Urinary bladder (tissue), 4 donors: Measurements from ENCODE around the gene ULBP3. TPM values are rescaled to one million over a fixed set of nuclear protein-coding genes. Genes with fewer than 3 reads are reported as not detected.
"Not testable (repeated sequence)": the region's sequence is repeated elsewhere in the genome, so short reads cannot be mapped to it uniquely, and the experiment has no call there.

Source experiments
- DNase-seq: peaks from one replicate; pipeline ENCODE4 v3.0.0-alpha.2; 2015; ENCODE audit errors: extremely low spot score
- H3K27ac ChIP-seq: one replicate; pipeline ENCODE4 v1.5.1; 2013; ENCODE audit warnings: low read depth, mild to moderate bottlenecking, moderate library complexity
- H3K36me3 ChIP-seq: one replicate; pipeline ENCODE4 v1.6.1; 2013; ENCODE audit warnings: mild to moderate bottlenecking, moderate library complexity; ENCODE audit not compliant: insufficient read depth
- H3K4me1 ChIP-seq: one replicate; pipeline ENCODE4 v1.6.1; 2013; ENCODE audit warnings: mild to moderate bottlenecking, moderate library complexity; ENCODE audit not compliant: insufficient read depth
- H3K4me3 ChIP-seq: one replicate; pipeline ENCODE4 v1.5.1; 2013; ENCODE audit warnings: low read depth, low read length
- WGBS: extraction: QIAGEN DNeasy Blood & Tissue Kit; methylation state at CpG from one replicate; pipeline ENCODE4 v1.1.7; 2013; 5-methylcytosine and 5-hydroxymethylcytosine counted together
- polyA plus RNA-seq: library from polyadenylated mRNA; stranded (reverse); fragments of 200-250 nt; gene quantifications from one replicate; pipeline ENCODE4 v1.2.3, GENCODE V29; 2013
- total RNA-seq: library from RNA; depleted of rRNA; stranded (reverse); fragments of >200 nt; gene quantifications from one replicate; pipeline ENCODE4 v1.2.3, GENCODE V29; 2014
- donor health status: healthy with polysubstance abuse.
- donor health status: healthy.

ULBP3 gene
- total and polyA plus RNA-seq, 2 donors: 1.1 to 3.4 TPM

- Histone ChIP-seq H3K4me1 (peaks cover 2% of the 10 kb centered on the region), H3K36me3 (no peaks in the 10 kb centered on the region), H3K4me3 (peak overlapping the region; percentile 57), H3K27ac (no peak overlapping the region)
- WGBS: 60% methylated on average over 4 of the region's 4 CpGs
- no peak for DNase-seq
Measured at GRCh38 chr6:150068151-150068550, 770 bp downstream of the ULBP3 start.

GRCh38 chr6:150065083-150065482, 3.8 kb downstream of the ULBP3 start:
- peaks cover 2% of the 10 kb centered on the region for H3K4me1 ChIP-seq
- no peaks in the 10 kb centered on the region for H3K36me3 ChIP-seq
- no peak overlapping the region for H3K27ac ChIP-seq
- no peak overlapping the region for H3K4me3 ChIP-seq
- WGBS: 89% methylated on average over 2 of the region's 2 CpGs
- no peak for DNase-seq

GRCh38 chr6:150063640-150064039, 5.3 kb downstream of the ULBP3 start:
- no peak for DNase-seq
- WGBS: 95% methylated on average over 6 of the region's 6 CpGs
- Histone ChIP-seq H3K4me1 (peaks cover 2% of the 10 kb centered on the region), H3K36me3 (no peaks in the 10 kb centered on the region), H3K27ac (no peak overlapping the region), H3K4me3 (no peak overlapping the region)

GRCh38 chr6:150059973-150060372, 8.9 kb downstream of the ULBP3 start:
- H3K27ac ChIP-seq, DNase-seq, H3K36me3 ChIP-seq, H3K4me1 ChIP-seq, H3K4me3 ChIP-seq: not testable (repeated sequence)
- 63% methylated on average over 7 of the region's 7 CpGs for WGBS

GRCh38 chr6:150058986-150059385, 9.9 kb downstream of the ULBP3 start:
- no peaks in the 10 kb centered on the region for H3K4me1 ChIP-seq
- no peak for DNase-seq
- H3K4me3 ChIP-seq: no peak overlapping the region
- no peaks in the 10 kb centered on the region for H3K36me3 ChIP-seq
- H3K27ac ChIP-seq: no peak overlapping the region
- 92% methylated on average over 6 of the region's 6 CpGs for WGBS

- no peak for DNase-seq
- 86% methylated on average over 14 of the region's 14 CpGs for WGBS
- Histone ChIP-seq H3K27ac (no peak overlapping the region), H3K36me3 (no peaks in the 10 kb centered on the region), H3K4me1 (no peaks in the 10 kb centered on the region), H3K4me3 (no peak overlapping the region)
Measured at GRCh38 chr6:150058231-150058792, 10.6 kb downstream of the ULBP3 start.

GRCh38 chr6:150057501-150057951, 11.4 kb downstream of the ULBP3 start:
- WGBS: 83% methylated on average over 29 of the region's 29 CpGs
- Histone ChIP-seq H3K4me3 (no peak overlapping the region), H3K36me3 (no peaks in the 10 kb centered on the region), H3K27ac (no peak overlapping the region), H3K4me1 (no peaks in the 10 kb centered on the region)
- DNase-seq: no peak

- Histone ChIP-seq H3K36me3 (no peaks in the 10 kb centered on the region), H3K4me3 (no peak overlapping the region), H3K4me1 (no peaks in the 10 kb centered on the region), H3K27ac (no peak overlapping the region)
- no peak for DNase-seq
- 76% methylated on average over 4 of the region's 4 CpGs for WGBS
Measured at GRCh38 chr6:150056916-150057315, 12.0 kb downstream of the ULBP3 start.

GRCh38 chr6:150056156-150056555, 12.8 kb downstream of the ULBP3 start:
- H3K27ac ChIP-seq: no peak overlapping the region
- no peak overlapping the region for H3K4me3 ChIP-seq
- no peaks in the 10 kb centered on the region for H3K4me1 ChIP-seq
- H3K36me3 ChIP-seq: no peaks in the 10 kb centered on the region
- 76% methylated on average over 12 of the region's 12 CpGs for WGBS
- DNase-seq: no peak

GRCh38 chr6:150055131-150055530, 13.8 kb downstream of the ULBP3 start:
- H3K36me3 ChIP-seq: no peaks in the 10 kb centered on the region

GRCh38 chr6:150053450-150053849, 15.5 kb downstream of the ULBP3 start:
- no peak for DNase-seq
- Histone ChIP-seq H3K4me3 (no peak overlapping the region), H3K27ac (no peak overlapping the region), H3K36me3 (no peaks in the 10 kb centered on the region), H3K4me1 (no peaks in the 10 kb centered on the region)
- WGBS: 84% methylated on average over 11 of the region's 11 CpGs

More at GRCh38 chr6:150055131-150055530, 13.8 kb downstream of the ULBP3 start:
- H3K4me3 ChIP-seq: no peak overlapping the region
- no peaks in the 10 kb centered on the region for H3K4me1 ChIP-seq
- H3K27ac ChIP-seq: no peak overlapping the region
- DNase-seq: no peak
- WGBS: 86% methylated on average over 10 of the region's 10 CpGs

- Histone ChIP-seq H3K4me3 (no peak overlapping the region), H3K4me1 (no peaks in the 10 kb centered on the region), H3K36me3 (no peaks in the 10 kb centered on the region), H3K27ac (no peak overlapping the region)
- DNase-seq: no peak
- 57% methylated on average over 4 of the region's 4 CpGs for WGBS
Measured at GRCh38 chr6:150050846-150051245, 18.1 kb downstream of the ULBP3 start.

- H3K27ac ChIP-seq: no peak overlapping the region
- WGBS: 52% methylated on average over 4 of the region's 4 CpGs
- no peak for DNase-seq
- no peaks in the 10 kb centered on the region for H3K4me1 ChIP-seq
- no peak overlapping the region for H3K4me3 ChIP-seq
- H3K36me3 ChIP-seq: no peaks in the 10 kb centered on the region
Measured at GRCh38 chr6:150048099-150048498, 20.8 kb downstream of the ULBP3 start.

GRCh38 chr6:150046943-150047342, 22.0 kb downstream of the ULBP3 start:
- Histone ChIP-seq H3K4me1 (no peaks in the 10 kb centered on the region), H3K4me3 (no peak overlapping the region), H3K27ac (no peak overlapping the region), H3K36me3 (no peaks in the 10 kb centered on the region)
- 90% methylated on average over 1 of the region's 1 CpG for WGBS
- DNase-seq: no peak
